T-helper 2 cell (primary cell): ENCODE data around the gene POU6F1.

Source experiments
- DNase-seq, 5 experiments: peaks; one replicate each; pipeline versions ENCODE4 v3.0.0 to v3.0.0-alpha.2; 2012 to 2022

POU6F1 gene

DNA sequence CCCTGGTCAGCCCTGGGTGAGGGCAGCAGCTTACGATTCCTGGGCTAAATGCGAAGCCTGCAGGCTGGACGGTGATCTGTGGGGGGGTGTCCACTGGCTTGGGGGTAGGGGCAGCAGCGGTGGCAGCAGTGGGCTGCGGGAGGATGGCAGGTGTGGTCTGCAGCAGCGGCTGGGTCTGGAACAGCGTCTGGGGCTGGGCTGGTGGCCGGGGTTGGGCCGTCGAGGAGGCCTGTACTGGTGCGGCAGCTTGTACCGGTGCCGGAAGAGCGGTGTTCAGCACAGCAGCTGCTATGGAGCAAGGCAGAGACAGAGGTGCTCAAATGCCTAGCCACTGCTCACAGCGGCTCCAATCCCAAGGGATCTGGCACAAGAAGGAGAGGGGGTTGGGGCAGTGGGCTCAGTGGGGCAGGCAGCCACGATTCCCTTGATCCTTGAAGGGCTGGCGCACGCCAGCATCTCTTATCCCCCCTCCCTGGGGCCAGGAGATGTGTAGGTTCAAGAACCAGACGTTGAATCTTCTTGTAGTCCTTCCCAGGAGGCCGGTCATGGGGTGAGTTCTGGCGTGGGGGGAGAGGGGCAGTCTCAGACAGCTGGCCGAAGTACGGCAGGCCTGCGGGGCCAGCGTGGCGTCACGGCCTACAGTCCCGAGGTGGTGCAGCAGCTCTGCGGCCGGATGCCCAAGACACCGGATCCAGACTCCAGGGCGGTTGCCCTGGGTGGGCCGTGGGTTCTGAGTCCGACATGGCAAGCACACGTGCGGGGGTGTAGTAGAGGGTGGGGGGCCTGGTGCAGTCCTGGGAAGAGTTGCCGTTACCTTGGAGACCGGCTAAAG, 19.9 kb downstream of the POU6F1 start:
- DNase-seq = no peak

DNA sequence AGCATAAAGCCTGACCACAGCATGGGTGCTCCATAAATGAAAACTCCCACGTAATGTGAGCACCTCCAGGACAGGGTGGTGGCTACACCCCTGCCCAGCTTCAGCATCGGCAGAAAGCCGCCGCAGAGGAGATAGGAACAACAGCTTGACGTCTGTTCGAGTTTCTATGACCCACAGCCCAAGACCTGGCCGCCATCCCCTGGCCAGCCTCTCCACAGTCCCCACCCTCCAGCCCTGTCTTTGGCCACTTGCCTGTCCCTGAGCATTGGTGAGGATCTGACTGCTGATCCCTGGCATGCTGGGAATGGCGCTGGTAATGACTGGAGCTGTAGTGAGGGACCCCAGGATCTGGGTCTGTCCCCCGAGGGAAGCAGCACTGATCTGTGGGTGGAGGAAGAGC, 21.3 kb downstream of the POU6F1 start:
- DNase-seq = no peak

DNA sequence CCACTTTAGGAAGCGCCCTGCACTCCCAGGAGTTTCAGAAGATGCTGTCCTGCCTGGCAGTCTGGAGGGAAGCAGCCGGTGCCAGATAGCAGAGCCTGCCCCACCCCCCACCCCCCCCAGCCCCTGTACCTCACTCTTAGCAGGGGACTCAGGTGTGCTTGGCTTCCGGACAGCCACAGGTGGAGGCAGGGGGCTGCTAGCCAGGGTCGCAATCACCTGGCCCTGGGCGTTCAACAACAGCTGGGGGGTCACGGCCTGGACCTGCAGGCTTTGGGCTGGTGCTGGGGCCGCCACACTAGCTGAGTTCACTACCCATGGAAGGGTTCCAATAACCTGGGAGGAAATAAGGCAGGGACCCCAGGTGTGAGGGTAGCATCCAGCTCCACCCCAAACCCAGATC, 22.0 kb downstream of the POU6F1 start:
- no peak for DNase-seq

DNA sequence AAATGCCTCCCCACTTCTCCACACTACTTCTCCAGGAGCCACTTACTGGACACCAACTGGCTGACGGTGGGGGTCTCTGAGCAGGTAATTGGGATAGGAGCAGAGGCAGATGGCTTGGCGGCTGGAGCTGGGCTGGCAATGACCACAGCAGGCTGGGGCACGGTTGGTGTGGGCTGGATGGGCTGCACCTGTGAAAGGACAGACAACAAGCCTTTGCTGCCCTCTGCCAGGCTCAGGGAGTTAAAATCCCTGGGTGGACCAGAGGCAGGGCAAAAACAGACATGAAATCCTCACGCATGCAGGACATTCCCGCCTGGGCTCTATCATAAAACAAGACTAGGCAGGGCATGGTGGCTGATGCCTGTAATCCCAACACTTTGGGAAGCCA, 25.6 kb downstream of the POU6F1 start:
- no peak for DNase-seq

DNA sequence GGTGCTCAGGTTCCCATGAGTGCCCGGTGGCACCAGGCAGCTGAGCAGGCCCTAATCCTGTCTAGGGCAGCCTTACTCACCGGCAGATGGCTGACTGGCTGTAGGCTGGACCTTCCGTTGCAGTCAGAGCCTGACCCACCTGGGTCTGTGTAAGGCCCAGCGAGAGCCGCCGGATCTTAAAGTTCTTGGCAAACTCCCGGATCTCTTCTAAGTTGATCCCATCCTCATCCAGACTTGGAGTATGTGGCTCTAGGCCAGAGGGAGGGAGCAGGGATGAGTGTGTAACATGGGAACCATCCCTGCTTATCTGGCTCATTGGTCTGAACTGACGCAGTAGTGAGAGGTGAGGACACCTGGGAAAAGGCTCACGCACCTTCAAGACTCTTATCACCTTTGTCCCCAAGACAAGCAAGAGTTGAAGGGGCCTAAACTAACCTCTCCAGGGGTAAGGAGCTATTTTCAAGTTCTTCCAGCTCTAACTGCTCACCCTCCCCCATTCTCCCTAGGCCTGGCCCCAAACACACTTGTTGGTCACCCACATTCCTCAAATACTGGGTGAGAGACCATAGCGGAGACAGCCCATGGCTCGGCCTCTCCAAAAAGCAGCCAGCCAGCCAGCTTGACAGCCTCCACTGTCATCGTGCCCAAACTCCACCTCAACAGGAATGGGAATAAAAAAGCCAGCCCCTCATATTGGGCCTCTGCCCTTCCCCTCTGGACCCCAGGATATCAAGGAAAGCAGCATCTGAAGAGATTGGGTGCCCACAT, 26.2 kb downstream of the POU6F1 start:
- no peak for DNase-seq

DNA sequence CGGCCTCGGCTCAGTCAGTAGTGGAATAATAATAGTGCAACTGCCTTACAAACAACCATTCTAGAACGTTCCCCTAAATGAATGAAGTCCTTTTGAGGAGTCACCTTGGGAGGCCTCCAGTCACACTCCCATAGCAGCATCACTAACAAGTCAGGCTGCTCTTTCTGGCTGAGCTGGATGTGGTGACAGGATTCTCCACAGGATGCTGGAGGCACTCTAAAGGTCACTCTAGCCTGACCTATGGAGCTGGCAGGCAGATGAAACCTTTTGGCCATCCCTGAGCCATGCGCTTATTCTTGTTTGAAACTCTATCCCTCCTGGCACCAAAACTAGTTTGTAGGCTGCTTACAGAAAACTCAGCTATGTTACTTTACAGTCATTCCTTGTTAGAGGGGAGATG, 27.0 kb downstream of the POU6F1 start:
- no peak for DNase-seq

DNA sequence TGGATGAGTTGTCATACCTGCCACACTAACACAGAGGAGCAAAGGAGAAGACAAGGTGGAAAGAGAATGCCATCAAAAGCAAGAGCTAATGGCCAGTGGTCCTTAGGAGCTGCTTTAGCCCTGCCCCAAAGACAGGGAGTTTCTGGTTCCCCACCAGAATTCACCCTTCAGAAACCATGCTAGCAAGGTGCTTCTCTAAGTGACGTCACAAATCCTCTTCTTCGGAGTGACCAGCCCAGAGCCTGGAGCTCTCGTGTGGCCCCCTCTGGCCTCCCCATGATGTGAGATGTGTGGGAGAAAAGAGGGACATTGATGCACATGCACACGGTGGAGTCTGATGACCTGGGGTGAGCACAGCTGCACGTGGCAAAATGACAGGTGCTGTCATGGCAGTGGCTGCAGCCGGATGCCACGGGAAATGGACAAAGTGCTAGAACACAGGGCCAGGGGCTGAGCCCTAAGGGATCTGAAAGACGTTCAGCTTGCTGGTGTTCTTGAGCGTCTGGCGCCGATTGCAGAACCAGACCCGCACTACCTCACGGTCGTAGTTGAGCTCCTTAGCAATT, 28.0 kb downstream of the POU6F1 start:
- no peak for DNase-seq

DNA sequence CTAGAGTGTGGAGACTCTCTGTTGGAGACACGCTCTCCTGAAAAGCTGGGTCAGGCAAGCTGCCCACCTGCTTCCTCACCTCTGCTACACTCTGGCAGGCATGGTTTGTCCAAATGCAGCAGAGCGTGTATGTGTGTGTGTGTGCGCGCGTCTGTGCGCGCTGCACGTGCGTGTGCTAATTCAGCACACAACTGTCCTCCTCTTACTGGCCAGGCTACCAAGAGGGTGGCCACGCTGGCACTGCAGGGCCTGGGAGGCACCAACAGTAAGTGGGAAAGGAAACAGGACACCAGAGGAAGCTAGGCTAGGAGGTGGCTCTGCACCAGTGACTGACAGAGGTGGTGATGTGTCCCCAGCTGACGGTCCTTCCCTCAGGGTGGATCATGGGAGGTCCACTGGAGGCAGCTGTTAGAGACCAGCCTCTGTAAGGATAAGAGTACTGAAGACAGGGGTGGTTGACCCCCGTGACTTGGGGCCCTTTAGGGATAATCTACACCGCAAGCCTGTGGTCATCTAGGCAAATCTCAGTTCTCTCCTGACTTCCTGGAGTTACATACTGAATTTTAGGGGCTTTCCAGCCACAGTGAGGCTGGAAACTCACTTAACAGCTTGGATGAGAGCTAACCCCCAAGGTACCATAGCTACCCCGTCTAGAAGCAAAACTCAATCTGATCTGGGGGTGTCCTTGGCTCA, 29.4 kb downstream of the POU6F1 start:
- DNase-seq = no peak

DNA sequence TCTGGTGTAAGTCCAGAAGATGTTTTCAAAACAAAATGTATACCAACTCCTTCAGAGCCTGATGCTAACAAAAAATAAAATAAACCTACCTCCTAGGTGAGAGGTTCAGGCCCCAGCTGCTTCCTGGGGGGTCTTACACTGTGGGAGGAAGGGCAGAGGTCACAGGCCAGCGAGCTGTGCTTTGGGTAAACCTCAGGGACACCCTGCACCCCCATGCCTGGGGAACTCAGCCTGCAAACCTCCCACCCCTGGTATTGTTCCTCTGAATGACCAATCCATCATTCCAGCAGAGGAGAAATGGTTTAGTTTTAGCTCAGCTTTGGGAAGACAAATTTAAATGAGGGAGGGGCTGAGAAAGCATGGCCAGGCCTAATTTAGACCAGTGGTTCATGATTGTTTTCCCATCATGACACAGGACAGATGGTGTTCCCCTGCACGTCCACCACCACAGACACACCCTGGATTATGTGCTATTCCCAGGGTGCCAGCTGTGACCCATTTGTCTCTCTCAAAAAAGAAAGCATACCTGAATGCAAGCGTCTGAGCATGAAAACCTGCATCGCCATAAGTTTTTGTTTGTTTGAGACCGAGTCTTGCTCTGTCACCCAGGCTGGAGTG, 30.4 kb downstream of the POU6F1 start:
- DNase-seq = no peak

DNA sequence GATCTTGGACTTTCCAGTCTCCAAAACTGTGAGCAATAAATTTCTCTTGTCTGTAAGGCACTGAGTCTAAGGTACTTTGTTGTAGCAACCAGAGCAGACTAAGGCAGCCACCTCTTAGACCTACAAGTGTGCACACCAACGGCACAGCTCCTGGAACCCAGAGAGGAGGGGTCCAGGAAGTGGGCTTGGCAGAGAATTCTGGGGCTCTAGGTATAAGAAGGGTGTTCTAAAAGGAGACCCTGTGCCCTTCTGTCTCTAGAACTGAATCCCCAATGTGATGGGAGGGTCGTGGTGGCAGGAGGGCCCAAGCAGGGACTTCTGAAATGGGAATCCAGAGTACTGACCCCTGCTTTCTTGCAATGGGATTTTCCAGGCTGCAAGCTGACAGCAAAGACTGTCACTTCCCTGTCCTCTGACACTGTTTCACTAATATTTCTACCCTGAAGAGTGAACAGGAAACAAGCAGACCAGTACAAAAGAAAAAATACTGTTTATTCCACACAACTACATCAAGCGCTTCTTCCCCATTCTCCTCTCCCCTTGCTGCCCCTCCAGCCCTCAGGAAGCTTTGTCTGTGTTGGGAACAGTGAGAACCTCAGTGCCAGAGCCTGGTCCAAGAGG, 31.3 kb downstream of the POU6F1 start:
- no peak for DNase-seq

DNA sequence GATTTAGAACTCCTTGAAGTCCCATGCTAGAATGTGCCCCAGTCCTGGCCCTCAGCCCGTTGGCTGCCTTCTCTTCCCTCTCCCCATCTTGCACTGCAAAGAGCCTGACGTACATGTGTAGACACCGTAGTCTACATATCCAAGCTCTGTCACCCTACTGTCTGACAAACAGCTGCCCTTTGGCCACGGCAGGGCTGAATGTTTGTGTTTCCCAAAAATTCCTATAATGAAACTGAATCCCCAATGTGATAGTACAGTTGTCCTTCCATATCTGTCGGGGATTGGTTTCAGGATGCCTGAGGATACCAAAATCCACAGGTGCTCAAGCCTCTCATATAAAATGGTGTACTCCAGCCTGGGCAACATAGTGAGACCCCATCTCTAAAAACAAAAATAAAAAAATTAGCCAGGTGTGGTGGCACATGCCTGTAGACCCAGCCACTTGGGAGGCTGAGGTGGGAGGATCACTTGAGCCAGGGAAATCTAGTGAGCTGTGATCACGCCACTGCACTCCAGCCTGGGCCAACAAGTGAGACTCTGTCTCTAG, 32.6 kb downstream of the POU6F1 start:
- no peak for DNase-seq

DNA sequence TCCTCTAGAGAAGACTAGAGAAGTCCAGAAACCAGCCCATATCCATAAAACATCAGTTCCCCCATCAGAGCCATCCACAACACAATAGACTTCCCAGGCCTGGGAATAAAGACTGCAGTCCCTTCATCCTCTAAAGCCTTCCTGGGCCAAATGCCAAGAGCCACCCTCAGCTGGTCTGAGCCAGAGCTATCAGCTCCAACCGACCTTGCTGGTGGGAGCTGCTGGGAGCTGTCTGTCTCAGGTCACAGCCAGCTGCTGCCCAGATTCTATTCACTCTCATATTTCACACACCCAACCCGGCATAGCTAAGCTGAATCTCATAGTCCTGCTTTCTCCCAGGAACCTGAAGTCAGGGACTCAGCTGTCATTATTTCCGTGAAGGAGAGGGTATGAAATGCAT, 34.0 kb downstream of the POU6F1 start:
- no peak for DNase-seq

DNA sequence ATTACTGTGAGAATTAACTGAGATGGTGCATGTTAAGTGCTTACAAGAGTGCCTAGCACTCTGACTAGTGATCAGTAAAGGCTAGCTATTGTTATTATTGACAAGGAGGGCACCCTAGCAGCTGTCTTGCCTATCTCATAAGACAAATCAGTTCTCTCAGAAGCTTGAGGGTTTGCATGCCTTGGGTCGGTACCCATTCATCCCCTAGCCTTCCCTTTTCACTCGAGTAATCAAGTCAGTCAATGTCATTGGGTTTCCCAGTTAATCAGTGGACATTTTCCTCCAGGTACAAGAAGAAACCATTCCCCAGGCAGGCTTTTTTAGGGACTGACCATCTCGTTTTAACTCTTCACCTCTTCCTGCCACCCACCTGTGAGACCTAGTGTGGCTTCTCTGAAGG, 34.5 kb downstream of the POU6F1 start:
- no peak for DNase-seq

DNA sequence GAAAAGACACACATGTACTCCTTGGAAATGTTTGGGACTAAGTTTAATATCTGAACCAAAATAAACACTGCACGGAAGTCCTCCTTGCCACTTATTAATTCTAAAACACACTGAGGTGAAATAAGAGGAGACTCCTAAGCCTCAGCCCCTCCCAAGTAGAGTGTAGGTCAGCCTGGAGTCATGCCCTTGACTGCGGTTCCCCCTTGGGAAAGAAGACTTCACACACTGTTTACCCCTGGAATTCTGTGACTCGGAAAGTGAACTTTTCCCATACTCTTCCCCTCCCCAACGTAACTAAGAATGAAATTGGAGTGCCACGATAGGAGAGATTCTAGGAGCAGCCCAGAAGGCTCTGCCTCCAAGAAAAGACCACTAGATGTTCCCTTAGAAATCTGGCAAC, 36.3 kb downstream of the POU6F1 start:
- no peak for DNase-seq

DNA sequence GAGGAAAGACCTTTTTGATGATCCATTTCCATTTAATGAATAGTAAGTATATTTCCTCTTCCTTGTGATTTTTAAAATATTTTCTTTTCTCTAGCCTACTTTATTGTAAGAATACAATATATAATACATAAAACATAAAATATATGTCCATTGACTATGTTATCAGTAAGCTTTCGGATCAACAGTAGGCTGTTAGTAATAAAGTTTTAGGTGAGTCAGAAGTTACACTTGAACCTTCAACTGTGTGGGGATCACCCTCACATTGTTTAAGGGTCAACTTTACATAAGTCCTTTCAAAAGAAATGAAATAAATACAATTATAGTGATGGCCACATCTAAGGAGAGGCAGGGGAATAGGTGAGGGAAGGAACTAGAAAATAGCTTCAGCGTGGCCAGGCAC, 40.0 kb downstream of the POU6F1 start:
- no peak for DNase-seq

DNA sequence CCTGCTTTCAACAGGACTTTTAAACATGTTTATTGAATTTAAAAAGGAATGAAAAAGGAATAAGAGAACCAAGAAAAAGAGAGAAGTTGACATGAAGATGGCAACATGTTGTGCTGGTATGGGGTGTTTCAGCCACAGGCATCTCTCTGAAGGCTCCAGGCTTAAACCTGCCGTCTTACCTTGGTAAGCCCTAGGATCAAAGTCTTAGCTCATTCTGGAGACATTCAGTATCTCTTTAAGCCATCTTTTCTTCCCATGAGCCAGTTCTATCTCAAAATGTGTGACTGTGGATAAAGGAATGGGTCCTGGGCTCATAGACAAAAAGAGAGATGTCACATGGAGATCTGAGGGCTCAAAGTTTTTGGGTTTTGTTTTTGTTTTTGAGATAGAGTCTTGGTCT, 43.4 kb downstream of the POU6F1 start:
- DNase-seq = no peak

DNA sequence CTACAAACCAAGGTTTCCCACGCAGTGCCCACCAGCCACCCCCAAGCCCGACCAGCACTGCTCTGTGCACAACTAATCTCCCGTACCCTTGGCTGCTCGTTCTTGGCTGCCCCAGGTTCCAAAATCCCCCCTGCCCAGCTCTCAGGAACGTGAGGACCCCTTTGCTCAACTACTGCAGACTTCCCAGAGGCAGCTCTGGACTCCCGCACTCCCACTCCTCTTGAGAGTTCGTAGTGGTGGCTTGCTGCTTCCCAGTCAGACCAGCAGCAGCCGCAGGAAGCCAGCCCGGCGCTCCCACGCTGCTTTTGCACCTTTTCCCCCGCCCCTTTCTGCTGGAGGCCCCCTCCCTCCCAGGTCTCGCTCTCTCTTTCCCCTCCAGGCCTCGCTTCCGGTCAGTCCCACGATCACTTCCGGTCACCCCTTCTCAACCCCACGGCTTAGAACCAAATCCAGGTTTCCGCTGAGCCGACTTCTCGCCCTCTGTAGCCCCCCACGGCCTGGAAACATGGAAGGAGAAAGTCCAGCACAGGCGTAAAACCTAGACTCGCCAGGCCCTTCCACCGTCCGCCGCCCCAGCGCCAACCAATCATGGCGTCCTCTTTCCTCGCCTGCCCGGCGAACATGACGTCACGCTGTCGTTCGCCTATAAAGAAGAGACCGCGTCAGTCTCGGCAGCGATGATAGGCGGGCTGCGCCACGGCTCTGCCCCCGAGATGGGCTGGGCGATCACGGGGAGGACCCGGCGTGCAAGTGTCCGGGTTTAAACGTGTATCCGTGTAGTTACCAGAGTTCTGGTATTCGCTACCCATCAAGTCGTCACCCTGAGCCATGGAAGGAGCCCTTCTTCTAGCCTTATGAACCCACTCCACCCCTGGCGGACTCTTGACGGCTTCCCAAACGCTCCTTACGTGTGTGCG, 45.1 kb downstream of the POU6F1 start, which contains the start of gene TFCP2:
TSS of gene TFCP2 (minus strand) at position 621 of the 917 bp plus-strand sequence. CDS start 713 bp downstream, outside the sequence.
- peak; percentile 79 to 98 (median 89) for DNase-seq

DNA sequence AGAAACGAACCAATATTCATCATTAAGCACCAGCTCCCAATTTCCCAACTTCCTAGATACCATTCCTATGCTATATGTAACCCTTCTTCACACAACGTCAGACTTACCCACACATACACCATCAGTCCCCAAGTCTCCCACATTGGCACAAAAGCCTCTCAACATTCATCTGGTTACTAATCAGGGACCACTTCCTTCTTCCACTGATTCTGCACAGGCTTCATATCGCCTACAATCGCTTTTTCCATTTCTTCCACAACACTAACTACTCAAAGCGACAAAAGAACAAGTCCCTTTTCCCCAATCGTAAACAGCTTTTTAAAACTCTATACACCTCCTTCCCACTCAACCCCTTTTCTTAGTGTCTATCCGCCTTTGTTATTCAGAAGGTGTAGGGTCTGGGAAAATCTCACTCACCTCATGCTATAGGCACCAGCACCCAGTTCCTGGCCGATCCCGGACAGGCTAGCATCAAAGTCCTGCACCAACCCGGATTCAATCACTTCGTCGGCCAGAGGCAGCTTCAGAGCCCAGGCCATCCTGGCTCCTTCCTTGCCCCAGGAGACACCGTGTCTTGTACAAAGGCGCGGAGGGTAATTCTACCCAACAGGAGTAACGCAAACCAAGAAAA, 45.9 kb downstream of the POU6F1 start:
- peak in 1 of 5 experiments; percentile 27 for DNase-seq

DNA sequence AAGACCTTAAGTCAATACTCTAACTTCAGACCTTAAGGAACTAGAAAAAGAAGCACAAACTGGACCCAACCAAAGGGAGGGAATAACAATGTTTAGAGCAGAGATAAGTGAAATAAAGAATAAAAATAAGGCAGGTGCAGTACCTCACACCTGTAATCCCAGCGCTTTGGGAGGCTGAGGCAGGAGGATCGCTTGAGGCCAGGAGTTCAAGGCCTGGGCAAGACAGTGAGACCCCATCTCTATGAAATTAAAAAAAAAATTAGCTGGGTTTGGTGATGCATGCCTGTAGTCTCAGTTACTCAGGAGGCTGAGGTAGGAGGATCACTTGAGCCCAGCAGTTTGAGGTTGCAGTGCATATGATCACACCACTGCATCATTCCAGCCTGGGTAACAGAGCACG, 54.1 kb downstream of the POU6F1 start:
- DNase-seq = no peak

DNA sequence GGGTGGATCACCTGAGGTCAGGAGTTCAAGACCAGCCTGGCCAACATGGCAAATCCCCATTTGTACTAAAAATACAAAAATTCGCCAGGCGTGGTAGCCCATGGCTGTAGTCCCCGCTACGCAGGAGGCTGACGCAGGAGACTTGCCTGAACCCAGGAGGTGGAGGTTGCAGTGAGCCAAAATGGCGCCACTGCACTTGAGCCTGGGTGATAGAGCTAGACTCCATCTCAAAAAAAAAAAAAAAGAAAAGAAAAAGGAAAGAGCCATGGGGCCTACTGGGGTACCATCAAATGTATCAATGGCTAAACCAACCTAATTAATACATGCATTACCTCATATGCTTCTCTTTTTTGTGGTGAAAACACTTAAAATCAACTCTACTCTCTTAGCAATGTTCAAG, 55.6 kb downstream of the POU6F1 start:
- no peak for DNase-seq
